Fibroblast of villous mesenchyme (primary cell): ENCODE results near the gene PDLIM7. TPM values are rescaled to one million over a fixed set of nuclear protein-coding genes. Genes with fewer than 3 reads are reported as not detected.

ENCODE experiments used
- DNase-seq: peaks from one replicate; pipeline ENCODE4 v3.0.0-alpha.2; 2010; ENCODE audit warnings: low read depth
- H3K4me3 ChIP-seq: 2 replicates; pipeline ENCODE4 v1.5.1; 2011; ENCODE audit warnings: low read depth, mild to moderate bottlenecking, low read length
- total RNA-seq: library from RNA; depleted of rRNA; stranded (reverse); fragments of >200 nt; gene quantifications from 2 replicates; pipeline ENCODE4 v1.2.3, GENCODE V29; 2012
- TF ChIP-seq, protein P1 (sequence below): IDR thresholded peaks from 2 replicates; pipeline ENCODE4 v1.5.1; 2012; ENCODE audit warnings: low read depth, mild to moderate bottlenecking, low read length; ENCODE audit not compliant: insufficient read depth

Gene PDLIM7
- total RNA-seq, 1 donor, result 283 TPM

GRCh38 chr5:177445052-177445916 is 52.1 kb downstream of the PDLIM7 start:
- no peak overlapping the region for H3K4me3 ChIP-seq
- TF ChIP-seq, protein P1, sequence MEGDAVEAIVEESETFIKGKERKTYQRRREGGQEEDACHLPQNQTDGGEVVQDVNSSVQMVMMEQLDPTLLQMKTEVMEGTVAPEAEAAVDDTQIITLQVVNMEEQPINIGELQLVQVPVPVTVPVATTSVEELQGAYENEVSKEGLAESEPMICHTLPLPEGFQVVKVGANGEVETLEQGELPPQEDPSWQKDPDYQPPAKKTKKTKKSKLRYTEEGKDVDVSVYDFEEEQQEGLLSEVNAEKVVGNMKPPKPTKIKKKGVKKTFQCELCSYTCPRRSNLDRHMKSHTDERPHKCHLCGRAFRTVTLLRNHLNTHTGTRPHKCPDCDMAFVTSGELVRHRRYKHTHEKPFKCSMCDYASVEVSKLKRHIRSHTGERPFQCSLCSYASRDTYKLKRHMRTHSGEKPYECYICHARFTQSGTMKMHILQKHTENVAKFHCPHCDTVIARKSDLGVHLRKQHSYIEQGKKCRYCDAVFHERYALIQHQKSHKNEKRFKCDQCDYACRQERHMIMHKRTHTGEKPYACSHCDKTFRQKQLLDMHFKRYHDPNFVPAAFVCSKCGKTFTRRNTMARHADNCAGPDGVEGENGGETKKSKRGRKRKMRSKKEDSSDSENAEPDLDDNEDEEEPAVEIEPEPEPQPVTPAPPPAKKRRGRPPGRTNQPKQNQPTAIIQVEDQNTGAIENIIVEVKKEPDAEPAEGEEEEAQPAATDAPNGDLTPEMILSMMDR, result no peak
- no peak for DNase-seq

GRCh38 chr5:177444106-177445051 is 53.0 kb downstream of the PDLIM7 start:
- no peak overlapping the region for H3K4me3 ChIP-seq
- DNase-seq, result no peak
- TF ChIP-seq, protein P1, result no peak

- no peak for DNase-seq
These were observed 54.0 kb downstream of the PDLIM7 start for GRCh38 chr5:177443144-177443983.

DNA sequence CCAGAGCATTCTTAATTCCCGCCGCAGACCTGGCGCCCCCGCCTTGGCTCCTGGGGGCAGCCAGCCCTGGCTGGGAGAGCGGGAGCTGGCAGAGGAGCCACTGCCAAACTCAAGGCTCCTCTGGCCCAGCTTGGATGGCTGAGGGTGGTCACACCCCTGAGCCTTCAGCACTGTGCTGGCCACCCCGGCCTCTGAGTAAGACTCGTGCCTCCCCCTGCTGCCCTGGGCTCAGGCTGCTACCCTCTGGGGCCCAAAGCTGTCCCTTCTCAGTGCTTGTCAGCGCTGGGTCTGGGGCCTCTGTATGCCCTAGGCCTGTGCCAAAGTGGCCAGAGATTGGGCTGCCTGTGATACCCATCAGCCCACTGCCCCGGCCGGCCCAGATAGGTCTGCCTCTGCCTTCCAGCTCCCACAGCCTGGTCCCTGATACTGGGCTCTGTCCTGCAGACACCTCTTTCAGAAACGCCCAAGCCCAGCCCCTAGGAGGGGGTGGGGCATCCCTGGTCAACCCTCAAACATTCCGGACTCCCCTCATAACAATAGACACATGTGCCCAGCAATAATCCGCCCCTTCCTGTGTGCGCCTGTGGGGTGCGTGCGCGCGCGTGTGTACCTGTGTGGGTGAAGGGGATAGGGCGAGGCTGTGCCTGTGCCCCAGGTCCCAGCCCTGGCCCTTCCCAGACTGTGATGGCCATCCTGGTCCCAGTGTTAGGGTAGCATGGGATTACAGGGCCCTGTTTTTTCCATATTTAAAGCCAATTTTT is 55.2 kb downstream of the PDLIM7 start:
- TF ChIP-seq, protein P1, result no peak
- no peak for DNase-seq
- no peak overlapping the region for H3K4me3 ChIP-seq

More at GRCh38 chr5:177443144-177443983, 54.0 kb downstream of the PDLIM7 start:
- TF ChIP-seq, protein P1, result no peak
- H3K4me3 ChIP-seq, result no peak overlapping the region

DNA sequence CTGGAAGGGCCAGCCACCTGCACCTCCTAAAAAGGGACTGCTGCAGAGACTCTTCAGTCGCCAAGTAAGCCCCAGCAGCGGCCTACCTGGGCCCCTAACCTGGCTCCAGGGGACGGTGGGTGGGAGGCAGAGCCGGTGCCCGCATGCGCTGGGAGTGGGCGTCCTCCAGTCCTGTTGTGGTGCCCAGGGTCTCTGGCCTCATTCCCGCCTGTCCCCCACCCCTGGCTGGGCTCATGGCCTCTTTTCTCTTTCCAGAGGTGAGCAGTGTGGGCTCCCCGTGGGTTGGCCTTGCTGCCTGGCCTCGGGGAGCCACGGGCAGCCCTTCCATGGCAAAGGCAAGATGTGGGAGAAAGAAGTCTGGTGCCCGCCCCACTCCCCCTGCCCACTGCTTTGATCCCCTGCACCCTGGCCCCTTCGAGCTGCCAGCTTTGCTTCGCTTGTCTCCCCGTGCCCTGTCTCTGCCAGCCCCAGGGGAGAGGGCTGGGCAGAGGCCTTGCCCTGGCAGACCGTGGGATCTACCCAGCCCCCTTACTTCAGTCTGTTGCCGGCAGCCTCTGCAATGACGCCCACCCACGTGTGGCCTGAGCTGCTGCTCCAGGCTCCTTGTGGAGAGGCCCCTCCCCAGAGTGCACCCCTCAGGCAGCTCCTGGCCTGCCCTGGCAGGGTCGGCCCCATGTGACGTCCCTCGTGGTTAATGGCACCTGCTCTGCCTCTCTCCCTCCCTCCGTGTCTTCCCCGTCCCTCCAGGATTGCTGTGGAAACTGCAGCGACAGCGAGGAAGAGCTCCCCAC is 56.2 kb downstream of the PDLIM7 start:
- TF ChIP-seq, protein P1, result no peak
- DNase-seq, result no peak
- no peak overlapping the region for H3K4me3 ChIP-seq
